ENCODE data around the gene SPOP.

DNA sequence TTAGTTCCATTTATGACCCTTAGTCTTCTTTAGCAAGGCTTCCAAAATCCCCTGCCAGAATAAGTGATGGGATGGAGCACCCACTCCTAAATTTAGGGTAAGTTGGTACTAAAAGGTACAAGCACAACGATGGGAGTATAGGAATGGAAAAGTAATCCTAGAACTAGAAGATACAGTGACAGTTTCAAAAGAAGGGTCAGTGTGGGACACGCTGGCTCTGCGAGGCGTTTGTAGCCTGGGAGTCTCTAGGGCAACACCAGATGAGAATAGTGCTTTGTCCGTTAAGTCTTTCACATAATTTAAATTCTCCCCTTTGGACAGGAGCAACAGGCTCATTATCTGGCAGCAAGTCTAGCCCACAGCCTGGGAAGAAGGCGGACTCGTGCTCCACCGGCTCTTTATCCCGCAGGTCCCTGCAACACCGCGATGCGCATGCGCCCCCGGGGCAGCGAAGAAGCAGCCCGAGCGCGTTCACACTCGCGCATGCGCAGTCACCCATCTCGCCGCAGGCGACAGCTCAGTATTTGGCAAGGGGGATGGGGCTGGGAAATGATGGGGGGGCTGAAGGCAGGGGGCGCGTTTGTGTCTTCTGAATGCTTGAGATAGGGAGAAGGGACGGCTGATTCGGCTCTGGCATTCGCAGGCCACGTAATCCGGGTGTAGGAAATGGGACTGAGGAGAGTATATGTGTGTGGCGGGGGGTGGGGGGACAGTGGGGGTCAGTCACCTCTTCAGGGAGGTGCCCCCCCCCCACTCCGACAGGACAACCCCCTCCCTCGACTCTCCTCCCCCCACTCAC is 564 bp downstream of the SPOP start:
- TF ChIP-seq, protein P1, sequence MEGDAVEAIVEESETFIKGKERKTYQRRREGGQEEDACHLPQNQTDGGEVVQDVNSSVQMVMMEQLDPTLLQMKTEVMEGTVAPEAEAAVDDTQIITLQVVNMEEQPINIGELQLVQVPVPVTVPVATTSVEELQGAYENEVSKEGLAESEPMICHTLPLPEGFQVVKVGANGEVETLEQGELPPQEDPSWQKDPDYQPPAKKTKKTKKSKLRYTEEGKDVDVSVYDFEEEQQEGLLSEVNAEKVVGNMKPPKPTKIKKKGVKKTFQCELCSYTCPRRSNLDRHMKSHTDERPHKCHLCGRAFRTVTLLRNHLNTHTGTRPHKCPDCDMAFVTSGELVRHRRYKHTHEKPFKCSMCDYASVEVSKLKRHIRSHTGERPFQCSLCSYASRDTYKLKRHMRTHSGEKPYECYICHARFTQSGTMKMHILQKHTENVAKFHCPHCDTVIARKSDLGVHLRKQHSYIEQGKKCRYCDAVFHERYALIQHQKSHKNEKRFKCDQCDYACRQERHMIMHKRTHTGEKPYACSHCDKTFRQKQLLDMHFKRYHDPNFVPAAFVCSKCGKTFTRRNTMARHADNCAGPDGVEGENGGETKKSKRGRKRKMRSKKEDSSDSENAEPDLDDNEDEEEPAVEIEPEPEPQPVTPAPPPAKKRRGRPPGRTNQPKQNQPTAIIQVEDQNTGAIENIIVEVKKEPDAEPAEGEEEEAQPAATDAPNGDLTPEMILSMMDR (IDR thresholded peaks at IDR 0.05), result no peak
- no peak for TF ChIP-seq ZFX (IDR thresholded peaks at IDR 0.05; ENCODE audit: borderline replicate concordance)
